Nephron progenitor cell (in vitro differentiated cells): ENCODE measurements around the gene AQP9.

Source experiments
- DNase-seq: peaks from one replicate; pipeline ENCODE4 v3.0.0; 2021
- H3K27ac Mint-ChIP-seq: 2 replicates; pipeline ENCODE4 v1.8.0; 2021; ENCODE audit warnings: mild to moderate bottlenecking, moderate library complexity, mixed read lengths
- H3K27me3 Mint-ChIP-seq: 2 replicates; pipeline ENCODE4 v1.8.0; 2021; ENCODE audit warnings: mild to moderate bottlenecking, low read depth, mixed read lengths; ENCODE audit not compliant: poor library complexity
- H3K36me3 Mint-ChIP-seq: 2 replicates; pipeline ENCODE4 v1.8.0; 2021; ENCODE audit warnings: low read depth, mixed read lengths
- H3K4me1 Mint-ChIP-seq: 2 replicates; pipeline ENCODE4 v1.8.0; 2021; ENCODE audit warnings: mixed read lengths
- H3K4me3 Mint-ChIP-seq: 2 replicates; pipeline ENCODE4 v1.8.0; 2021; ENCODE audit warnings: mild to moderate bottlenecking, moderate library complexity, mixed read lengths
- H3K9me3 Mint-ChIP-seq: 2 replicates; pipeline ENCODE4 v1.8.0; 2021; ENCODE audit warnings: mild to moderate bottlenecking, moderate library complexity, mixed read lengths
- TF ChIP-seq, protein P1 (sequence below): fragments of 200-600 bp; sonication (generic); IDR thresholded peaks from 2 replicates; pipeline ENCODE4 v1.5.0; 2021; ENCODE audit warnings: antibody characterized with exemption

The AQP9 gene

DNA sequence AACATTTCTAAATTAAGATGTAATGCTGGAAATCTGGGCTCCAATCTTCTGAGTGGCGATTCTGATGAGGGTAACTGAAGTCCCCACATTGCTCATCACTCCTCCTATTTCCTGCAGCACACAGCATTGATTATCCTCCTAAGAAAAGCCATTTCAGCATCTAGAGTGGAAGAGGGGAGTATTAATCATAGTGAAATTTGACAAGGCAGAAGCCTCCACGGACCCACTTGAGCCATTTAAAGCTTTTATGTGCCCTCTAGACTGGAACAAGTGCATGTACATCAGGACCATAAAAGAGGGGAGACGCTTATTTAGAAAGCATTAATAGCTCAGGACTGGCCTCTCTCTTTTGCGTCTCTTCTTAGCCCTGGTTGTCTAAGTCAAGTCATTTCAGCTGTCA lies 25.8 kb downstream of the AQP9 start:
- Mint-ChIP-seq H3K4me1 (peaks cover 22% of the 10 kb centered on the region), H3K36me3 (no peaks in the 10 kb centered on the region), H3K9me3 (no peaks in the 10 kb centered on the region), H3K27ac (no peak overlapping the region), H3K27me3 (peaks cover 3% of the 10 kb centered on the region), H3K4me3 (no peak overlapping the region)
- DNase-seq = no peak
- TF ChIP-seq, protein P1, sequence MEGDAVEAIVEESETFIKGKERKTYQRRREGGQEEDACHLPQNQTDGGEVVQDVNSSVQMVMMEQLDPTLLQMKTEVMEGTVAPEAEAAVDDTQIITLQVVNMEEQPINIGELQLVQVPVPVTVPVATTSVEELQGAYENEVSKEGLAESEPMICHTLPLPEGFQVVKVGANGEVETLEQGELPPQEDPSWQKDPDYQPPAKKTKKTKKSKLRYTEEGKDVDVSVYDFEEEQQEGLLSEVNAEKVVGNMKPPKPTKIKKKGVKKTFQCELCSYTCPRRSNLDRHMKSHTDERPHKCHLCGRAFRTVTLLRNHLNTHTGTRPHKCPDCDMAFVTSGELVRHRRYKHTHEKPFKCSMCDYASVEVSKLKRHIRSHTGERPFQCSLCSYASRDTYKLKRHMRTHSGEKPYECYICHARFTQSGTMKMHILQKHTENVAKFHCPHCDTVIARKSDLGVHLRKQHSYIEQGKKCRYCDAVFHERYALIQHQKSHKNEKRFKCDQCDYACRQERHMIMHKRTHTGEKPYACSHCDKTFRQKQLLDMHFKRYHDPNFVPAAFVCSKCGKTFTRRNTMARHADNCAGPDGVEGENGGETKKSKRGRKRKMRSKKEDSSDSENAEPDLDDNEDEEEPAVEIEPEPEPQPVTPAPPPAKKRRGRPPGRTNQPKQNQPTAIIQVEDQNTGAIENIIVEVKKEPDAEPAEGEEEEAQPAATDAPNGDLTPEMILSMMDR = no peak

DNA sequence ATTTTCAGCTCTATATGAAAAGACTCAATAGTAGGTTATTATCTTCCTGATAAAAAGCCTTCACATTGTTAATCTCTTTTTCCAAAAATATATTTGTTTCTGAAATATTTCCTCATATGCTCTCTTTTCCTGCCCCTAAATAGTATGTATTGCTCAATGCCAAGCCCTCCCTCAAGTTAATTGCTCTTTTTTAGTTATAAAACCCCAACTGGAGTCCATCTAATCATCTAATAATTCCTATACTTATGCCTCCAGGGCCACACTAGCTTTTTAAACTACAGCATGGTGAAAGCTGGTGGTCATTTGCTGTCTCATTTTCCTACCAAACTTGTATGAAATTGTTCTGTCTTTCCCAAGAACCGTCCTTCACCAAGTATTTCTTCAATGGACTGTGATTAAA lies 26.7 kb downstream of the AQP9 start:
- DNase-seq = no peak
- Mint-ChIP-seq H3K4me1 (peaks cover 15% of the 10 kb centered on the region), H3K27me3 (peaks cover 6% of the 10 kb centered on the region), H3K4me3 (no peak overlapping the region), H3K27ac (no peak overlapping the region), H3K36me3 (no peaks in the 10 kb centered on the region), H3K9me3 (no peaks in the 10 kb centered on the region)
- TF ChIP-seq, protein P1 = no peak

DNA sequence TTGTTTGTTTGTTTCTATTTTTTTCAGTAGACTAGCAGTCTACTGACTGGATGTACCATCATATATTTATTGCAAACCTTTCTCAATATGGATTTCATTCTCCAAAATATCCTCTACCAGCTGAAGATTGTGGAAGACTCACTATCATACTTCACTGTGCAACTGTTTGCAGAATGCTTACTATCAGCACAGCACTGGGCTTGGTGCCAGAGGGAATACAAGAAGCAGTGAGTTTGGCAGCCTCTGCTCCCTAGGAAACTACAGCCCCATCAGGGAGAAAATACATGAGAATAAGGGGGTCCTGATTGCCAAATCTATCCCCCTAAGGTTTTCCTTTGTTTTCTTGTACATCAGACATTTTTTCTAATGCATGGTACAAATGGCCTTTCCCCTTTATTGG lies 27.5 kb downstream of the AQP9 start:
- Mint-ChIP-seq H3K36me3 (no peaks in the 10 kb centered on the region), H3K27ac (no peak overlapping the region), H3K4me3 (no peak overlapping the region), H3K27me3 (peaks cover 9% of the 10 kb centered on the region), H3K9me3 (no peaks in the 10 kb centered on the region), H3K4me1 (peaks cover 13% of the 10 kb centered on the region)
- TF ChIP-seq, protein P1 = no peak
- no peak for DNase-seq

DNA sequence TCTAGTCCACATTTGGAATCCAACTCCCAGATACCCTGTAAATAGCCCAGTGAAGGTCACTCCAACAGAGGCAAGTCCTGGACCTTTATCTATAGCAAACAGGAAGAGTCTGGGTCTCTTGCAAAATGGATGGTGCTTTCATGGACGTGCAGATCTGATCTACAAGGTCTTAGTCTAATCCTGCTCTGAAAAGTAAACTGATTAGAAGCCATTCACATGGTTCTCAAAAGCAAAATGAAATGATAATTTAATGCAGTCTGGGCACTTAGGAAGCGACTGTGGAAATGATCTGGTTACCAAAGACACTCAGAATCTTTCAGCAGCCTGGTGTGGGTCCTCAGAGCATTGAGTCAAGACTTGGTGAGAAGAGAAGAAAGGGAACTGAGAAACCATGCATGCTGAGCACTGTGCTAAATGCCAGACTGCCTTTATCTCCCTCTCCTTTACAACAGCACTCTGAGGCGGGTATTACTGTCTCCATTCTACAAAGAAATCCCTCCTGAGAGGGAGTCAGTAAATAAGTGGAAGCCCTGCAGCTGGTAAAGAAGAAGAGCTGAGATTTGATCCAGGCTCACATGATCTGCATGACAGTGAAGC lies 29.0 kb downstream of the AQP9 start:
- no peak overlapping the region for H3K27ac Mint-ChIP-seq
- H3K36me3 Mint-ChIP-seq = no peaks in the 10 kb centered on the region
- no peaks in the 10 kb centered on the region for H3K4me1 Mint-ChIP-seq
- no peak for DNase-seq
- peaks cover 12% of the 10 kb centered on the region for H3K27me3 Mint-ChIP-seq
- H3K9me3 Mint-ChIP-seq = no peaks in the 10 kb centered on the region
- TF ChIP-seq, protein P1 = no peak
- no peak overlapping the region for H3K4me3 Mint-ChIP-seq

DNA sequence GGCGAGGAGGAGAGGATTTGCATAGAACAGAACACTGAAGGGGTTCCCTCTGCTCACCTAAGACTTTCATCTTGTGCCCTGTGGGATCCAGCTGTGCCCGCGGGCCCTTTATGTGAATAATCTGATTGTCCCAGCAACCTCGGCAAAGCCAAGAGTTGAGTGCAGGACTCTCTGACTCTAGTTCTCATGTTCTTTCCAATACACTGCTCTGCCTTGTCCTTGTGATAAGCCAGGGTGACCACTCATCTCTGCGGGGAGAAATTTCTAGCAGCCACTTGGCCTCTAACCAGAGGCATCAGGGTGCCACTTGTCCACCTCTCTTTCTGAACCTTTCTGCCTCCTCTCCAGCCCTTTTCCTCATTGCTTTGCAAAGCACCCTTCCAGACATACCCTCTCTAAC lies 31.8 kb downstream of the AQP9 start:
- DNase-seq = no peak
- peaks cover 12% of the 10 kb centered on the region for H3K27me3 Mint-ChIP-seq
- H3K4me1 Mint-ChIP-seq = no peaks in the 10 kb centered on the region
- H3K4me3 Mint-ChIP-seq = no peak overlapping the region
- H3K27ac Mint-ChIP-seq = no peak overlapping the region
- H3K36me3 Mint-ChIP-seq = no peaks in the 10 kb centered on the region
- no peaks in the 10 kb centered on the region for H3K9me3 Mint-ChIP-seq
- TF ChIP-seq, protein P1 = no peak

DNA sequence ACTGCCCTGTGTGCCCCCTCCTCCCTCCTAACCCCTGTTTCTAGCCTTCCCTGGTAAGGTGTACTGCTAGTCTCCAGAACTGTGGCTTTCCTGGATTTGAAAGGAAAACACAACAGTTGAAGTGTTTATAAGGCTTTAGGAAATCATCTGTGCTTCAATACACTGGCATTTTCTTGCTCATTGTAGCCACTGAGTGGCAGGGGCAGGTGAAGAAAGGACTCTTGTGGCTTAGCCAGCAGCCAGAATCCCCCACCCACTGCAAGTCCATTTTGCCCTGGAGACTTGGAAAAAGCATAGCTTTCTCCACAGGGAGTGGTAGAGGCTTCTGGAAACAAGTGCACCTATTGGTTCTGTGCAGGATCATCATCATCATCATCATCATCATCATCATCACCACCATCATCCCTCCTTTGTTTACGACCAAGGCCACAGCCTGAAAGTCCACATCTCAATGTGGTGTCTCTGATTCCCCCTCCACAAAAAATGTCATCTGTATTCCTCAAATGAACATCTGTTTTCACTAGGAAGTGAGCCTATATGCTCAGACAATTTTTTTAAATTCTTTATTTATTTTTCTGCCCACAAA lies 33.4 kb downstream of the AQP9 start:
- no peaks in the 10 kb centered on the region for H3K4me1 Mint-ChIP-seq
- H3K9me3 Mint-ChIP-seq = no peaks in the 10 kb centered on the region
- no peak overlapping the region for H3K4me3 Mint-ChIP-seq
- no peak overlapping the region for H3K27ac Mint-ChIP-seq
- peaks cover 9% of the 10 kb centered on the region for H3K27me3 Mint-ChIP-seq
- TF ChIP-seq, protein P1 = no peak
- no peak for DNase-seq
- no peaks in the 10 kb centered on the region for H3K36me3 Mint-ChIP-seq
